ENCODE measurements around the gene LATS2.

Gene LATS2

DNA sequence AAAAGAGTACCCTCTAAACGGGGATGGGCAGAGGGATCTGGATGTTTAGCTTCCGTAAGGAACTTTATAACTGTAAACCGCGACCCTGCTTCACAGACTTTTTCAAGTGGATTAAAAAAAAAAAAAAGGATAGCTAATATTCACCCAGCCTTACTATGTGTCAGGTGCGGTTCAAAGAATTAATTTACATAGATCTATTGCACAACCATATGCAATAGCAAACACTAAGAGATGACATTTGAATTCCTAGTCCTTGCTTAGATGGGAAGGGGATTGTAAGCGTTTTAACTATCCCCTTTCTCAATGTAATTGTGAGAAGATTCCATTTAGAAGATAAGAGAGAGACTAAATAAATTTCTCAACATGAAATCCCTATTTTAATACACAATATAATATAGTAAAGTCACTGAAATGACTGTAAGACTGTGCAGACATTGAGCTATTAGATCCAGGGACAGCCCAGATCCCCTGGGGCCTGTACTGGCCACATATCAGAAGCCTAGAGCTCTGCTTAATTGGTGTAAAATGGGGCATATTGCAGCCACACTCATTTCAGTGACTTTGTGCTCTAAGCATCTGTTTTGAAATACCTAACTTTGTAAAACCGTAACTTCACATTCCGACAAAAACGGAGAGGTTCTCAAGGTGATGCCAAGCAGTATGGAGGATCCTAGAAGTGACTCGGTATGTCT is 13.6 kb downstream of the LATS2 start:
- DNase-seq (ENCODE audit: low spot score) = no peak

DNA sequence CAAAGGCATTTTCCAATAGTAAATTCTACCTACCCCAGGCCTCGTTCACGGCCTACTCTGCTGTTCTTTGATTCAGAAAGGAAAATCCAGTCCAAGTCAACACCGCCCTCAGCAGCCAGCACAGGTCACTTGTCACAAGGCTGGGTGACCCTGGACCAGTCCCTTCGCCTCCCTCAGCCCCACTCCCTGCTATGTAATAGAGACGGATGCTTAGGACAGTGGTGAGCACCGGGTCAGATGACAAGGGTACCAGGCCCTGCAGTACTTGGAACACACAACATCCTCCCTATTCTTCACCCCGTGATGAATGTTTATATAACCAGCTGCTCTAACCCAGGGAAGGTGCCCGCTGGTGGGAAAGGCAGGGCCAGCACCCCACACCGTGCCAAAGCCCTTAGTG is 14.3 kb downstream of the LATS2 start:
- no peak for DNase-seq (ENCODE audit: low spot score)

DNA sequence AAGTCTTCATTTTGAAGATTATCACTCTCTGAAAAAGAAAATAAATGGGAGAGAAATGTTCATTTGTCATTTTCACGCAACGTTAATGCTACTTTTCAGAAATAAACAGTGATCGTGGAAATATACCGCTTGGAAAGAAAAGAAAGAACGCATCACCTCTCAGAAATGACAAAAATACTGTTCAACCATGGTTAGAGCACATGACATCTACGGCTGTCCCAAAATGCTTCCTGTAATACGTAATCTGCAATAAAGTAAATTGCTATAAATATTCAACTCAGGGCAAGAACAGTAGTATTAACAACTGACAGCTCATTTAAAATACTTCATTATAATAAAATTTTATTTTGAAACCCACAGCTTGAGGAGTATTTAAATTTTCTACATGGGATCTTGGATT is 15.2 kb downstream of the LATS2 start:
- DNase-seq (ENCODE audit: low spot score) = no peak

DNA sequence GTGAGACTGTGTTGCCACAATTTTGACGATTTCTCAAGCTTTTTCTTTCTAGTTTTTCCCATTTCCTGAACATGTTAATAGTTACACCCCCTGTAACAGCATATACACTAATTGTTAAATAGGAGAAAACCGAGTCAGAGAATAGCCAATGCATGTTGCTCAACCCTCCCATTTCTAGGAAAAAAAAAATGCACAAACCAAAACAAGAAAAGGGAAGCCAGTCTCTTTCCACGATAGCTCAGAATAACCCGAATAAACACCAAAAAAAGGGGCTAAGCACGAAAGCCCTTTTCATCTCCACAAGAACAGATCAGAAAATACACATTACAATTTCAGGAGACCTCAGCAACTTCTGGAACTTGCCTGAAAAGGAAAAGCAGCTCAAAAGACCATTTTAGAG is 16.3 kb downstream of the LATS2 start:
- DNase-seq (ENCODE audit: low spot score) = no peak

DNA sequence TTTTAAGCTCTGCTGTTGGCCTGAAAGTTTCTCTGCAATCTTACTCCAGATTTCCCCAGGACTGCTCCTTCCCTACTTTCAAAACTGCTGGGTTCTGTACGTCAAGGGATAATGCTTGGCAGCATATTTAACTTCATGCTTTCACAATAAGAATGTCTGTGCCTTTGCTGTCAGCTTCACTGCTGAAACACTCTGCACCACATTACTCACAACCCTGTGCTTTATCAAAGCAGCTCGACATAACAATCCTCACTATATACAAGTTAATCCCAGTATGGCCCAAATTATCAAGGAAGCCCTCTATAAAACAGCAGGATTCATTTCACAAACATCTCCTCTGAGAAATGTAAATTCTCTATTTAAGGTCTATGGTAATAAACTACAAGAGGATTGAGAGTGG is 17.5 kb downstream of the LATS2 start:
- DNase-seq (ENCODE audit: low spot score) = no peak

DNA sequence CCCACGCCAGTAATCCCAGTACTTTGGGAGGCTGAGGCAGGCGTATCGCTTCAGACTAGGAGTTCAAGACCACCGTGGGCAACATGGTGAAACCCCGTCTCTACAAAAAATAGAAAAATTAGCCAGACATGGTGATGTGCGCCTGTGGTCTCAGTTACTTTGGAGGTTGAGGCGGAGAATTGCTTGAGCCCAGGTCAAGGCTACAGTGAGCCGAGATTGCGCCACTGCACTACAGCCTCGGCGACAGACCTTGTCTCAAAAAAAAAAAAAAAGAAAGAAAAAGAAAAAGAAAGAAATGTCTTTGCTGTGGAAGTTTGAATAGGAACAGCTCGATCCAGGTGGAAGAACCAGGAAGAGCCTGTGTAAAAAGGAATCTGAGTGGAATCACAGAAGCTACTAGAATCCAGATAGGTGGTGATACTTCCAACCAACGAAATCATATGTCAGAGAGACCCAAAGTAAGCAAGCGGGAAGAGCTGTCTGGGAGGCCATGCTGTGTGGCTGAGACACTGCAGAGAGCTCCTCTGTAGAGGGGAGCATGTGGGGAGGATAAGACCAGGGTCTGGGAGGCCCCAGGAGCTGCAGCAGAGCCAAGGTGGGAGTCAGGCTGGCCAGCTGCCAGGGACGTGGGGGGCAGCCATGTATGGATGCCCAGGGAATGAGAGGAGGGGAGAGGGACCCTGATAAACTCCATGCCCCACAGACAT is 21.1 kb downstream of the LATS2 start:
- DNase-seq (ENCODE audit: low spot score) = no peak

DNA sequence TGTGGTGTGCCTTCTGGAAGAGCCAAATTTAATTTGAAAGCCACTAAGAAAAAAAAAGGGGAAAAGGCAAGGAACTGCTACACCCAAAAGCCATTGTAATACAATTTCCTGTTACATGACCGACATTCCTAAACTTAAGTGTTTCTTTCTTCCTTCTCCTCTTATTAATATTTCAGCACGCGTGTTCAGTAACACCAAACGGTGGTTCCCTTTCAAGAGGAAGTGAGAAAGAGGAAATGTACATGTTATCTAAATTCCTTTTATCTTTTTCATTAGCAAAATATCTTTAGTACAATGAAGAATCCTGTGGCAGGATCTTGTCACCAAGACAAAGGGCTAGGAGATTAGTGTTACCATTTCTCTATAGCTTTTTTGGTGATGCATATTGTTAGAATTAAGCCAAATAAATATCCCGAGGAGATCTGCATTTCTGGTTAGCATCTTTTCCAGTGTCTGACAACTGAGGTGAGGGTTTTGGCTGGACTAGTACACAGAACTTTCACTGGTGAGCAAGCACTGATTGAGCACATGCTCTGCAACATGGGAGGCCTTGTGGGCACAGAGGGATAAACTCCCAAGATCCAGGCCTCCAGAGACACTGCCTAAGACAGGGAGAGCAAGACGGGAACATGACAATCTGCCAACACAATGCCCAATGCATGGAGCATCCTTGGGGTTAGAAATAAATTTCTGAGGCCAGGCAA is 22.1 kb downstream of the LATS2 start:
- DNase-seq (ENCODE audit: low spot score) = no peak

DNA sequence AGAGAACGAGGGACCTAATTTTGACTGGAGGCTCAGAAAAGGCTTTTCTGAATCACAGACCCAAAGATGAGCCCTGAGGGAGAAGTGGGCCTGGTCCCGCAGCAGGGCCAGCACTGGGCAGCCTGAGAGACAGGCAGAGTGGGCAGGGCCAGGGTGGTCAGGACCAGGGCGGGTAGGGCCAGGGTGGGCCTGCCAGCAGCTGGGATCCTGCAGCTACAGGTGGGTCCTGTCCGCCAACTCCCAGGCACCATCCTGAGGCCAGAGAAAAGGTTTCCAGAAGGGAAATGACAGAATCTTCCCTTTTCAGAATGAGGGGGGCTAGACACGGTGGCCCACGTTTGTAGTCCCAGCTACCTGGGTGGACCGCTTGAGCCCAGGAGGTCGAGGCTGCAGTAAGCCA is 23.7 kb downstream of the LATS2 start:
- no peak for DNase-seq (ENCODE audit: low spot score)

DNA sequence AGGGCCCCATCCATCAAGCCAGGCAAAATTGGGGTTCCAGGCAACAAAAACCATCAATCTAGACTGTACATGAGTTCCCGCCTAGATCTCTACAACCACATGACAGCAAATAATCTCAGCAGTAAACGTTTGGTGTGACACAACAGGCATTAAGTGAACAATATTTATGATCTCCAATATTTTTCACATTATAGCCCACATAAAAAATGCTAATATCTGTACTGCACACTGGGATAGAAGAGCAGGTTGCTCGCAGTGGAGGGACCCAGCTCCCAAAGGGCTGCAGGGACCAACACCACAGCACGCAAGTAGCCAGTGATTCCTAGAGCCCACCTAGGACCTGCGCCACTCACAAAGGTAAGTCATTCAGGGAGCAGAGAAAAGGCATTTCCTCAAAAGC is 25.9 kb downstream of the LATS2 start:
- no peak for DNase-seq (ENCODE audit: low spot score)

DNA sequence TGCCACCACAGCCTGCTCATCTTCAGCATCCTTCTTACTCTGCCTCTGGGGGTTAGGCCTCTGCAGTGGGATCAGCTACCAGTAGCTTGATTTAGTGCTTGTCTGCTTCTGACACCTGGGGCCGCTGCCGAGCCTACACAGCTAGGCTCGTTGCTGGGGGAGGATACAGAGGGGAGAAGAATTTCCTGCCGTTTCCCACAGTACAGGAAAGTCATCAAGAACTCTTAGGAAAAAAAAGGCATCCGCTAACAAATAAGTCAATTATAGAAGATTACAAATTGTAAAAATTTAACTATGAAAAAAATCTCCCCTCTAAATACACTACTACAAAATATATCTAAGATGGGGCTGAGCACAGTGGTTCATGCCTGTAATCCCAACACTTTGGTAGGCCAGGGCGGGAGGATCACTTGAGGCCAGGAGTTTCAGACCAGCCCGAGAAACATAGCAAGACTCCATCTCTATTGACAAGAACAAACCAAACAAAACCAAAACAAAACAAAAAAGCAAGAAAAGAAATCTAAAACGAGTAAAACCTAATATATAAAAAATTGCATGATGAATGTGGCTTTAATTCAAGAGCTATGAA is 26.7 kb downstream of the LATS2 start:
- DNase-seq (ENCODE audit: low spot score) = no peak

DNA sequence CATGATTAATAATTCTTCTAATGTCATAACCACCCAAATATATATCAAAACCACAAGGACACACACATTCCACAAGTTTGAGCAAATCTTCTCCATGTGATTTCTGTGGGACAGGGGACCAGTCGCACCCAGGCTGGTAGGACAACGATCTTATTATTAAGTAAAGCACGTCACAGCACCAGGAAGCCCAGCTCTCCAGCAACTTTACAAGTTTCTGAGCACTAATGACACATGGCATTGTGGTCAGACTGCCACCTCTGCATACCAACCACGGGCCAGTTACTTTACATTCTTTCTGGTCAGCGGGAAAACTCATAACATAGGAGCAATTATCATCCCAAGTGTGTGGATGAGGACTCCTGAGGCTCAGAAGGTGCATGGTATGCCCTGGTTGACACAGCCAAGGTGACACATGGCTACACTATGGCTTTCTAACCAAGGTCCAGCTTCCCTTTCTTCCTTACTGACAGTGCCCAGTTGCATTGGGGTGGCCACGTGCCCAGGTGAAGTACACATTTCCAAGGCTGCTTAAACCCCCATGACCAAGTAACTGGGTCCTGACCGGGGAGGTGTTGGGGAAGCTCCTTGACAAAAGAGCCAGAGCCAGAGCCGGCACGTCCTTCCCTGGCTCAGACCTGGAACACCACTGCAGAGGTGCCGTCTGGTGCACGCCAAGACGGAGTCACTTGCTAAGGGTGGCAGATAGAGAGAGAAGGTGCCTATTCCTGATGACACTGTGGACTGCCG is 27.4 kb downstream of the LATS2 start:
- DNase-seq (ENCODE audit: low spot score) = no peak

DNA sequence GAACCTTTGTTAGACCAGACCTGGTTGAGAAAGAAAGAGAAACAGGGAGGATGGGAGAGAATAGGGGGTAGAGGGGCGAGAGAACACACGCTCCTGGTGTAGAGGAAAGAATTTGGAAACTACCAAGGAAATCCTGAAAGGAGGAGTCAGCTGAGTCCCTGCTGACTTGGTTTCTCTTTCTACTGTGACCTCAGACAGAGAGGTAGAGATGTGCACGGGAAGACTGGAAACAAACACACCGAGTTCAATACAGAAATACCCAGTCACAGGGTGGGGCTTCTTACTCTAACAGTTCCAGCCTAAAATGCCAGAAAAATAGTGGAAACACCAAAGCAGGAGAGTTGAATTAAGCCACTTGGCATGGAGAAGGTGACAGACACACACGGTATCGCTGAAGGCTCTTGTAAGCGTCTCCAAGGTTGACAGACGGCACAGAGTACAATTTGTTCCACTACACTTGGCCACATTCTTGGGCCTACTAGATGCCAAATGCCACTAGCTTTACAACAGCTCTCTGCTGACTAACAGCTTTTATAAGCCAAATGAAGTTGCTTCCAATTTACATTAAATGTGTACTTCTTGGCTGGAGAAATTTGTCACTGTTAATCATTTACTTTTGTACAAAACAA is 28.1 kb downstream of the LATS2 start:
- no peak for DNase-seq (ENCODE audit: low spot score)

DNA sequence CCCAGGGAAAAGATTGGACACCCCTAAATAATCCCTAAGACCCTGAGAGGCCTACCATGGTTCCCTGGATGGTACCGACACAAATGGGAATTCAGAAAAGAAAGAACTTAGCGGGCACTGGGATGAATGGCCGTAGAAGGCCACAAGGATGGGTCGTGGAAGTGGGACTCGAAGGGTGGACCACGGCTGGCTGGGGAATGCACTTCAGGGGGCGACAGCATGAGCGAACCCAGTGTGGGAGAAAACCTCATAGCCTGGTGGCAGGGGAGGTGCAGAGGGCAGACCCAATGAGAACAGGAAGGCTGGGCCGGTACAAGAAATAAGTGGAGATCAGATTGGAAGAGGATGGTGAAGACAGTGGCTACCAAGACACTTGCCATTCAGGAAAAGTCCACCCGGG is 28.7 kb downstream of the LATS2 start:
- DNase-seq (ENCODE audit: low spot score) = no peak

DNA sequence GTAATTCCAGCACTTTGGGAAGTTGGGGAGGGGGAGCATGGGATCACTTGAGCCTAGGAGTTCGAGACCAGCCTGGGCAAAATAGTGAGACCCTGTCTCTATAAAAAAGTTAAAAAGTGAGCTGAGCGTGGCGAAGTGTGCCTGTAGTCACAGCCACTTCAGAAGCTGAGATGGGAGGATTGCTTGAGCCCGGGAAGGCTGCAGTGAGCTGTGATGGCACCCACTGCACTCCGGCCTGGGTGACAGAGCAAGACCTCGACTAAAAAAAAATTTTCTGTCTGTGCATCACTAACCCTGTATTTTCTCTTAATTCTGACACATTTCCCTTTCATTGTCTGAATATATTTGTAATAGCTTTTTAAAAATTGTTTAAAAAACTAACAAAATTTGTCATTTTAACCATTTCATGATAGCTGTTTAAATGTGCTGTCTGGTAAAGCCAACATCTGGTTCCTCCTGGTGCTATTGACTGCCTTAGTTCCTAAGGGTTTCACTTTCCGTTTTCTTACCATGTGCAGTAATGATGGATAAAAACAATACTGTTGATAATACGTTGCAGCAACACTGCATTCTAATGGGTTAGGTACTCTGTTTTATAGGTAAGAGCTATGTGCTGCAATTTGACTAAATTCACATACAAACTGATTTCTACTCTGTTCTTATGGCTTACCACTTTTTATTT is 29.7 kb downstream of the LATS2 start:
- no peak for DNase-seq (ENCODE audit: low spot score)

DNA sequence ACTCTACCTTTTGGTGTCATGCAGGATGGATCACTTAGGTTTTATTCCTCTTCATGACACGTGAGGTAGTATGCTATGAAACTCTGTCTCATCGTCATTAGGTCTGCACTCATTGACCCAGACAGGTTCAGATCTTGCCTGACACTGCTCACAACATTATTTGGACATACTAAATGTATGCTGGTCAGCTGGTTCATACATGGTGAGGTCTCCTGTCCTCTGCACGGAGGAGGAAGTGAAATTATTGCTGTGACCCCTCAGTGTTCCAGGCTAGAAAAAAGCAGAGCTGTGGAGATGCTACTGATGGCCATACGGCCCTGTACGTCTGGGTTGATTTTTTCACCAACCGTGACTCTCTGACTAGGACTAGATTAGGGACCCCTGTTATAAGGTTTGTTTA is 35.8 kb downstream of the LATS2 start:
- DNase-seq (ENCODE audit: low spot score) = no peak

DNA sequence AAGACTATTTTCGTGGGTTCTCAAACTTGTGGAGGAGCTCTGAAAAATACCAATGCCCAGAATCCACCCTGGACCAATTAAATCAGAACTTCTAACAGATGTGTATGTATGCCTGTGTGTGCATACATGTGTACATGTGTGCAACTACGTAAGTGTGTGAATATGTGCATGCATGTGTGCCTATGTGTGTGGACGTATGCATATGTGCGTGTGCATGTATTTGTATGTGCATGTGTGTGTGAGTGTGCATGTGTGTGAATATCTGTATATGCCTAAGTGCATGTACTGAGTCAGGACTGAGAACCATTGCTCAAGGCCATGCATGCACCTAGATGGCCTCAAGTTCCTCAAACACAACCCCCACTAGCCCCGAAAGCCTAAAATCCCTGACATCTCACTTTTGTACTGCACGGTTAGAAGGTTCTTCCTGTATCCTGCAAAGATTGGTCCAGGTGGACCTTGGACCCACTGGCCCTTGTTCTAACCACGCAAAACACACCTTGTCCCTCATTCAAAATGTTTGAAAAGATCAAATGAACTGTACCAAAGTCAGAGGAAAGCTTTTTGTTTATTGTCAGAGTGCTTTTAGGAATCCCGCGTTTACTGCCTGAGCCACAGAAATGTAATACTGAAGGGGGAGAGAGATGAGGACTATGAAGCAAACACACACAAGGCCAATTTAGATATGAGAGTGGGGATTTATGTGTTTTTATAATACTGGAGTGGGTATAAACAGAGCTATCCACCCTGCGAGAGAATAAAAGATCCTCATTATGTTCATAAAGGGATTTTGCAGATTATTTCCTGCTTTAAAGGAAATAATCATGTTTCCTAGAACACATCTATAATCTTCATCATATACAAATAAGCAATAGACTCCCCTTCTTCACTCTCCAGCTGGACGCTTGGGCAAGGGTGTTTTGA is 39.1 kb downstream of the LATS2 start:
- DNase-seq (ENCODE audit: low spot score) = no peak

DNA sequence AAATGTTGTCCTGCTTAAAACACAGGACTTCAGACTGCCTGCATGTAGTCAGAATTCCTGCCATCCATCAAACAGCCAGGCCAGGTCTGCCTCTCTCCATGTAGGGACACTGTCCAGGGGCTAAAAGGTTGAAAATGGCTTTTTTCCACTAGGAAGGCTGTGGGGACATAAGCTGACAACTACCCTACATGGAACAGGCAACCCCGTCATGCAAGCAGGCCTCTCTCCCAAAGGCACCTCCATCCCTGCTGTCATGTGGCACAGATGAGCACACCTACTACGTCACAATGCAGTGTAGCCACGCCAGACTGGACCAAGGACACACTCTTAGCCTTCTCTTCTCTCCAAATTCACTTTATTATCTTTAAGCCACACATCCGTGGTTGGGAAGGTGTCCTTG is 40.8 kb downstream of the LATS2 start:
- no peak for DNase-seq (ENCODE audit: low spot score)

DNA sequence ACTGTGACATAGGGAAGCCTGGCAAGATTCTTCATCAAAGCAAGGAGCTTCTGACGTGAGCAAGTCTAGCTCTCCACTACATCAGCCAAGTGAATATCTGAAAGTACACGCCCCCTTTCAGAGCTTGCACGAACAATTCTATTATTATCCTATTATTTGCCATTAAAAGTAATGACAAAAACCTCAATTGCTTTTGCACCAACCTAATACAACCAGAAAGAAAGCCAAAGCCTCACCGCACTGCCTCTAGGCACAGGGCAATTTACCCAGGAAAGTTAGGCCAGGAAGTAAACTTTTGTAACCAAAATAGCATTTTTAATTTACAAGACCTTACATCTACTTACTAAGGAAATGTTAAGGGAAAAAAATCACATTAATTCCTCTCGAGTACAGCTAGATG is 41.2 kb downstream of the LATS2 start:
- DNase-seq (ENCODE audit: low spot score) = no peak

DNA sequence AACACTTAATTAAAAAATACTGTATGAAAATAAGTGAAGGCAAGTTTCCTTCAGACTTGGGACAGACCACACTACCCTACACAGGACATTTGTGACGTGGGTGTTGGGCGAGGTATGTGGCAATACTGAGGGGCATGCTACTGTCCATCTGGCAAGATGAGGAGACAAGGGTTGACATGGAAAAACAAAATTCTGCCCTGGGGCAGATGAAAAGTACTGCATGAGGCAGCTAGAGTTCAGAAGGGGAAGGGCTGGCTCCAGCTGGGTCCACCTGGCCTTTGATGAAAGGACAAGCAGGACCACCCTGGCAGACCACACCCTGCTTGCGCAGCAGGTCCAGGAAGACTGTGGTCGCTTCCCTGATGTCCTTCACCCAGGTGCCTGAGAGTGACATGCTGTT is 43.2 kb downstream of the LATS2 start:
- no peak for DNase-seq (ENCODE audit: low spot score)

DNA sequence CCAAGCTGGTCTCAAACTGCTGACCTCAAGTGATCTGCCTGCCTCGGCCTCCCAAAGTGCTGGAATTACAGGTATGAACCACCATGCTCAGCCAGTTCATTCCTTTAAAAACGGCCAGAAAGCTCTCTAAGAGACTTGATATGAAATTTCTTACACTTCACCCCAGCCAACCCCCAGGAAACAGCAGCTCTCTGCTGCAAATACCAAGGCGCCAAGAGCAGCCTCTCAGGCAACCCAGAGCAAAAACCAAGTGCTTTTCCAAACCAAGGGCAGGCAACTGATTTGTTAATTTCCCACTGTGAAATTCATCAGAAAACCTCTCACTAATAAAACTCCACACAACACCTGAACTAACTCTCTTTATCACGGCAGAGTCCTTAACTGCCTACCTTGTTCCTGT is 44.9 kb downstream of the LATS2 start:
- DNase-seq (ENCODE audit: low spot score) = no peak
